Measurements from ENCODE around the gene PCNA. TPM values are rescaled to one million over a fixed set of nuclear protein-coding genes. Genes with fewer than 3 reads are reported as not detected.
"Not testable (repeated sequence)": the region's sequence is repeated elsewhere in the genome, so short reads cannot be mapped to it uniquely, and the experiment has no call there.

PCNA gene
- total RNA-seq, 1 donor: 66.2 TPM

- DNase-seq (ENCODE audit: insufficient read length, low spot score, missing footprints): peak; percentile 57
- Histone ChIP-seq H2AFZ (ENCODE audit: low read length) (peak overlapping the region; percentile 80), H3K4me1 (ENCODE audit: insufficient read depth, low read length) (peaks cover 5% of the 10 kb centered on the region), H4K20me1 (ENCODE audit: insufficient read depth, low read length) (no peaks in the 10 kb centered on the region), H3K4me3 (ENCODE audit: insufficient read depth, low read length) (no peak overlapping the region), H3K79me2 (ENCODE audit: insufficient read depth, low read length) (no peaks in the 10 kb centered on the region), H3K36me3 (ENCODE audit: insufficient read depth, low read length) (no peaks in the 10 kb centered on the region), H3K9me3 (ENCODE audit: low read depth, low read length) (no peaks in the 10 kb centered on the region), H3K27ac (ENCODE audit: low read depth, low read length) (peak overlapping the region; percentile 79), H3K27me3 (ENCODE audit: insufficient read depth, low read length) (no peaks in the 10 kb centered on the region), H3K4me2 (ENCODE audit: insufficient read depth, low read length) (peak overlapping the region; percentile 34)
- TF ChIP-seq, protein P1, sequence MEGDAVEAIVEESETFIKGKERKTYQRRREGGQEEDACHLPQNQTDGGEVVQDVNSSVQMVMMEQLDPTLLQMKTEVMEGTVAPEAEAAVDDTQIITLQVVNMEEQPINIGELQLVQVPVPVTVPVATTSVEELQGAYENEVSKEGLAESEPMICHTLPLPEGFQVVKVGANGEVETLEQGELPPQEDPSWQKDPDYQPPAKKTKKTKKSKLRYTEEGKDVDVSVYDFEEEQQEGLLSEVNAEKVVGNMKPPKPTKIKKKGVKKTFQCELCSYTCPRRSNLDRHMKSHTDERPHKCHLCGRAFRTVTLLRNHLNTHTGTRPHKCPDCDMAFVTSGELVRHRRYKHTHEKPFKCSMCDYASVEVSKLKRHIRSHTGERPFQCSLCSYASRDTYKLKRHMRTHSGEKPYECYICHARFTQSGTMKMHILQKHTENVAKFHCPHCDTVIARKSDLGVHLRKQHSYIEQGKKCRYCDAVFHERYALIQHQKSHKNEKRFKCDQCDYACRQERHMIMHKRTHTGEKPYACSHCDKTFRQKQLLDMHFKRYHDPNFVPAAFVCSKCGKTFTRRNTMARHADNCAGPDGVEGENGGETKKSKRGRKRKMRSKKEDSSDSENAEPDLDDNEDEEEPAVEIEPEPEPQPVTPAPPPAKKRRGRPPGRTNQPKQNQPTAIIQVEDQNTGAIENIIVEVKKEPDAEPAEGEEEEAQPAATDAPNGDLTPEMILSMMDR (IDR thresholded peaks at IDR 0.05; ENCODE audit: extremely low read depth, low read depth, low read length): no peak
Observed at GRCh38 chr20:5080384-5080877, 39.3 kb downstream of the PCNA start.

- DNase-seq (ENCODE audit: insufficient read length, low spot score, missing footprints): peak; percentile 69
- Histone ChIP-seq H3K36me3 (ENCODE audit: insufficient read depth, low read length) (no peaks in the 10 kb centered on the region), H3K4me2 (ENCODE audit: insufficient read depth, low read length) (peak overlapping the region; percentile 59), H3K4me3 (ENCODE audit: insufficient read depth, low read length) (peak overlapping the region; percentile 40), H3K4me1 (ENCODE audit: insufficient read depth, low read length) (peaks cover 7% of the 10 kb centered on the region), H3K27me3 (ENCODE audit: insufficient read depth, low read length) (no peaks in the 10 kb centered on the region), H3K9me3 (ENCODE audit: low read depth, low read length) (no peaks in the 10 kb centered on the region), H4K20me1 (ENCODE audit: insufficient read depth, low read length) (no peaks in the 10 kb centered on the region), H3K79me2 (ENCODE audit: insufficient read depth, low read length) (no peaks in the 10 kb centered on the region), H2AFZ (ENCODE audit: low read length) (peak overlapping the region; percentile 39), H3K27ac (ENCODE audit: low read depth, low read length) (no peak overlapping the region)
- TF ChIP-seq, protein P1 (IDR thresholded peaks at IDR 0.05; ENCODE audit: extremely low read depth, low read depth, low read length): no peak
Observed at GRCh38 chr20:5078399-5078958, 41.3 kb downstream of the PCNA start.

- peak overlapping the region; percentile 40 for H3K4me3 ChIP-seq (ENCODE audit: insufficient read depth, low read length)
- H3K4me2 ChIP-seq (ENCODE audit: insufficient read depth, low read length): peak overlapping the region; percentile 59
- no peak for DNase-seq (ENCODE audit: insufficient read length, low spot score, missing footprints)
Observed at GRCh38 chr20:5077761-5078387, 41.9 kb downstream of the PCNA start.

DNA sequence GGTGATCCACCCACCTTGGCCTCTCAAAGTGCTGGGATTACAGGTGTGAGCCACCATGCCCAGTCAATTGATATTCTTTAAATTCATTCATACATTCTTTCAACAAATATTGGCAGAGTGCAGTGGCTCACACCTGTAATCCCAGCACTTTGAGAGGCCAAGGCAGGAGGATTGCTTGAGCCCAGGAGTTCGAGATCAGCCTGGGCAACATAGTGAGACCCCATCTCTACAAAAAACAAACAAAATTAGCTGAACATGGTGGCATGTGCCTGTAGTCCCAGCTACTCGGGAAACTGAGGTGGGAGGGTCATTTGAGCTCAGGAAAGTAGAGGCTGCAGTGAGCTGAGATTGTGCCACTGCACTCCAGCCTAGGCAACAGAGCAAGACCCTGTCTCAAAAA, 42.8 kb downstream of the PCNA start:
- H3K27ac ChIP-seq (ENCODE audit: low read depth, low read length); H2AFZ ChIP-seq (ENCODE audit: low read length); H3K79me2 ChIP-seq (ENCODE audit: insufficient read depth, low read length); H3K36me3 ChIP-seq (ENCODE audit: insufficient read depth, low read length); H4K20me1 ChIP-seq (ENCODE audit: insufficient read depth, low read length); H3K4me2 ChIP-seq (ENCODE audit: insufficient read depth, low read length); H3K9me3 ChIP-seq (ENCODE audit: low read depth, low read length); DNase-seq (ENCODE audit: insufficient read length, low spot score, missing footprints); H3K27me3 ChIP-seq (ENCODE audit: insufficient read depth, low read length); H3K4me3 ChIP-seq (ENCODE audit: insufficient read depth, low read length): not testable (repeated sequence)
- H3K4me1 ChIP-seq (ENCODE audit: insufficient read depth, low read length): peaks cover 16% of the 10 kb centered on the region

More at GRCh38 chr20:5077761-5078387, 41.9 kb downstream of the PCNA start:
- H4K20me1 ChIP-seq (ENCODE audit: insufficient read depth, low read length): no peaks in the 10 kb centered on the region
- TF ChIP-seq, protein P1 (IDR thresholded peaks at IDR 0.05; ENCODE audit: extremely low read depth, low read depth, low read length): no peak
- peak overlapping the region; percentile 39 for H2AFZ ChIP-seq (ENCODE audit: low read length)
- H3K36me3 ChIP-seq (ENCODE audit: insufficient read depth, low read length): no peaks in the 10 kb centered on the region
- H3K9me3 ChIP-seq (ENCODE audit: low read depth, low read length): no peaks in the 10 kb centered on the region
- peaks cover 13% of the 10 kb centered on the region for H3K4me1 ChIP-seq (ENCODE audit: insufficient read depth, low read length)
- H3K27ac ChIP-seq (ENCODE audit: low read depth, low read length): no peak overlapping the region
- no peaks in the 10 kb centered on the region for H3K79me2 ChIP-seq (ENCODE audit: insufficient read depth, low read length)
- no peaks in the 10 kb centered on the region for H3K27me3 ChIP-seq (ENCODE audit: insufficient read depth, low read length)
